ENCODE data around the gene ARL6IP6.

The ARL6IP6 gene

DNA sequence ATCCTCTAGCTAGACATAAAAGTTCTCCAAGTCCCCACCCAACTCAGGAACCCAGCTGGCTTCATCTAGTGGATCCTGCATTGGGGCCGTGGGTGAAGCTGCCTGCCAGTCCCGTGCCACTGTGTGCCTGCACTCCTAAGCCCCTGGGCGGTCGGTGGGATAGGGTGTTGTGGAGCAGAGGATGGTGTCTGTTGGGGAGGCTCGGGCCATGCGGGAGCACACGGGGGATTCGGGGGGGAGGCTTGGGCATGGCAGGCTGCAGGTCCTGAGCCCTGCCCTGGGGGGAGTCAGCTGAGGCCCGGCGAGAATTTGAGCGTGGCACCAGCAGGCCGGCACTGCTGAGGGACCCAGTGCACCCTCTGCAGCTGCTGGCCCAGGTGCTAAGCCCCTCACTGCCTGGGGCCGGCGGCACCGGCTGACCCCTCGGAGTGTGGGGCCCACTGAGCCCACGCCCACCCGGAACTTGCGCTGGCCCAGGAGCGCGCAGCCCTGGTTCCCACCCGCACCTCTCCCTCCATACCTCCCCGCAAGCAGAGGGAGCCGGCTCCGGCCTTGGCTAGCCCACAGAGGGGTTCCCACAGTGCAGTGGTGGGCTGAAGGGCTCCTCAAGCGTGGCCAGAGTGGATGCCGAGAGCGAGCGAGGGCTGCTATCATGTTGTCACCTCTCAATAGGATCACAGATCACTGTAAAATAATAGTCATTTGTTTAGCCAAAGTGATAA lies 86.4 kb downstream of the ARL6IP6 start:
- no peak for DNase-seq (ENCODE audit: low read depth in 2 of 2)

DNA sequence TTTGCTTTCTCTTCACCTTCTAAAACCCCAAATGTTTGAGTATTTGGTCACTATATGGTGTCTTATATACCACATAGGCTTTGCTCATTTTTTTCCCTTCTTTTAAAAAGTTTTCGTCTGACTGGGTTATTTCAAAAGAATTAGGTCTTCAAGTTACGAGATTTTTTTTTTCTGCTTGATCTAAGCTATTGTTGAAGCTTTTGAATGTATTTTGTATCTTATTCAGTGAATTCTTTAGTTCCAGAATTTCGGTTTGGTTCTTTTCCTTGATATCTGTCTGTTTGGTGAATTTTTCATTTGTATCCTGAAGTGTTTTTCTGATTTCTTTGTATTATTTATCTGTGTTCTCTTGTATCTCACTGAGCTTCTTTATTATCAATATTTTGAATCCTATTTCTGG lies 93.5 kb downstream of the ARL6IP6 start:
- DNase-seq (ENCODE audit: low read depth in 2 of 2) = no peak
